Left renal pelvis (tissue), 4 donors: ENCODE results near the gene RGS16. TPM values are rescaled to one million over a fixed set of nuclear protein-coding genes. Genes with fewer than 3 reads are reported as not detected.
A peak's percentile ranks its signal among the peaks of the same experiment; 100 is the strongest.

Experiments
- DNase-seq, 4 donors: peaks; one replicate each; pipeline ENCODE4 v3.0.0-alpha.2; 2013; ENCODE audit warnings: low read depth in 4 of 4, low spot score in 3 of 4
- polyA plus RNA-seq, 4 donors: library from polyadenylated mRNA; unstranded; fragments of 120-200 nt; gene quantifications; one replicate each; pipeline ENCODE4 v1.2.1, GENCODE V29; 2013; ENCODE audit not compliant: insufficient read length in 4 of 4

Gene RGS16
- polyA plus RNA-seq, 4 donors, result 0.82 to 8.6 (median 2.2) TPM

GRCh38 chr1:182610606-182611194 lies 6.5 kb upstream of the RGS16 start:
- no peak for DNase-seq

GRCh38 chr1:182608845-182609610 lies 4.8 kb upstream of the RGS16 start:
- DNase-seq, result no peak

- no peak for DNase-seq
Observed at GRCh38 chr1:182608236-182608635, 4.0 kb upstream of the RGS16 start.

- DNase-seq, result no peak
Observed at GRCh38 chr1:182607566-182607965, 3.4 kb upstream of the RGS16 start.

GRCh38 chr1:182603646-182604174 lies 479 bp downstream of the RGS16 start:
- DNase-seq, result no peak

- no peak for DNase-seq
Observed at GRCh38 chr1:182602935-182603645, 1.1 kb downstream of the RGS16 start.

- DNase-seq, result no peak
Observed at GRCh38 chr1:182601913-182602312, 2.3 kb downstream of the RGS16 start.

- peak in 3 of 4 donors; percentile 41 to 69 (median 60) for DNase-seq
Observed at GRCh38 chr1:182601416-182601786, 2.8 kb downstream of the RGS16 start.

- DNase-seq, result no peak
Observed at GRCh38 chr1:182600745-182601415, 3.3 kb downstream of the RGS16 start.

GRCh38 chr1:182600036-182600713 lies 4.0 kb downstream of the RGS16 start:
- no peak for DNase-seq

- DNase-seq, result no peak
Observed at GRCh38 chr1:182599339-182599738, 4.8 kb downstream of the RGS16 start.

- DNase-seq, result no peak
Observed at GRCh38 chr1:182598296-182598695, 5.9 kb downstream of the RGS16 start.

GRCh38 chr1:182596934-182597333 lies 7.3 kb downstream of the RGS16 start:
- DNase-seq, result no peak

- no peak for DNase-seq
Observed at GRCh38 chr1:182595641-182596240, 8.4 kb downstream of the RGS16 start.

- no peak for DNase-seq
Observed at GRCh38 chr1:182589931-182590330, 14.3 kb downstream of the RGS16 start.

- DNase-seq, result no peak
Observed at GRCh38 chr1:182589520-182589919, 14.7 kb downstream of the RGS16 start.

- DNase-seq, result peak in 2 of 4 donors; percentile 58 to 60
Observed at GRCh38 chr1:182588500-182589396, 15.4 kb downstream of the RGS16 start, which contains the start of gene RNASEL. Gene RNASEL (minus strand): TSS chr1:182589256. CDS start chr1:182586806, 2,450 bp downstream.

- DNase-seq, result no peak
Observed at GRCh38 chr1:182587666-182588499, 16.3 kb downstream of the RGS16 start.
